KOPT-K1 (cell line): ENCODE data around the gene TNFAIP8L2.
A peak's percentile ranks its signal among the peaks of the same experiment; 100 is the strongest.

ENCODE experiments used
- H3K27ac ChIP-seq: fragments of 200-600 bp; sonication (generic); 2 replicates; pipeline ENCODE4 v1.5.1; 2016; ENCODE audit warnings: antibody characterized with exemption, mild to moderate bottlenecking, low read depth, low read length; ENCODE audit not compliant: poor library complexity, severe bottlenecking
- H3K36me3 ChIP-seq: fragments of 200-600 bp; sonication (generic); 2 replicates; pipeline ENCODE4 v1.5.1; 2017; ENCODE audit warnings: antibody characterized with exemption, mild to moderate bottlenecking, low read length, moderate library complexity; ENCODE audit not compliant: insufficient read depth
- H3K9me3 ChIP-seq: fragments of 200-600 bp; sonication (generic); 2 replicates; pipeline ENCODE4 v1.5.1; 2017; ENCODE audit warnings: antibody characterized with exemption, low read length, mild to moderate bottlenecking; ENCODE audit not compliant: insufficient read depth, poor library complexity, severe bottlenecking

The TNFAIP8L2 gene

DNA sequence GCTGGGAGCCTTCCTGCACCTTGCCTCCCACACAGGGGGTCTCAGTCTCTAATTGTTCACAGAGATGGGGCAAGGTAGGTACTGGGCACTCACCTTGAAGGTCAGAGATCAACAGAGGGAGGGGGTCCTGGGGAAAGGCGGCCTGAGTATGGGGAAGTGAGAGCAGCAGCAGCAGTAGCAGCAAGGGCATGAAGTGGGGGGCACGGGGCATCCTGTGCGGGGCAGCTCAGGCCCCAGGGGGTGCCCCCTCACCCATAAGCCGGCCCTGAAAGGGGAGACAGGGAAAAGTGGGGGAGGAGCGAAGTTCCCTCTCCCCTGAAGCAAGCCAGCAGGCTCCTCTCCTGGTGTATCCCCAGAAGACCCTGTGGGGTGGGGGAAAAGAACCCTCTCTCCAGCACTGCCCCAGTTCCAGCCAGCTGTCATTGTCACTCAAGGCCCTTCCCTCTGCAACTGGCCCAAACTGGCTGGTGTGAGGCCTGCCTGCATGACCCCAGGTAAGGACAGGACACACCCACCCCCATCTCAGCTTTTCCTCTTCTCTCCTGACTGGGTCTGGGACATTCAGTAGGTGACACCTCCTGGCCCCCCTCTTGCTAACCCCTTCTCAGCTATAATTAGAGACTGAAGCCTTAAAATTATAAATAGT is 13.9 kb upstream of the TNFAIP8L2 start:
- Histone ChIP-seq H3K27ac (no peak overlapping the region), H3K36me3 (no peaks in the 10 kb centered on the region), H3K9me3 (no peaks in the 10 kb centered on the region)

DNA sequence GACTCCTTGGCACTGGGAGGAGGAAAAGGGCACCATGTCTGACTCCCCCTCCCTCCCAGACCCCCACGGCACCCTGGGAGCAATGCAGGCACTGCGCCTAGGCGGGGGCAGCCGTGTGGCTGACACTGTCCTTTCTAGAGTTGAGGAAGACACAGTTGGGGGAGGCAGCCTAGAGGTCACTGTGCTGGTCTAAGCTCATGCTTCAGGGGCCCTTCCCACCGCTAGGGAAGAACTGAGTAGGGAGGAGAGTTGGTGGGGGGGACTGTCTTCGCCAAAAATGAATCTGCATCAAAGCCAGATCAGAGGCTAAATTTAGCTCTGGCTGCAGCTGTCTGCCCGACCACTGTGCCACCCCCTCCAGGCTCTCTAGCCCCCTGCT is 13.4 kb upstream of the TNFAIP8L2 start:
- H3K9me3 ChIP-seq, result no peaks in the 10 kb centered on the region
- H3K27ac ChIP-seq, result no peak overlapping the region

DNA sequence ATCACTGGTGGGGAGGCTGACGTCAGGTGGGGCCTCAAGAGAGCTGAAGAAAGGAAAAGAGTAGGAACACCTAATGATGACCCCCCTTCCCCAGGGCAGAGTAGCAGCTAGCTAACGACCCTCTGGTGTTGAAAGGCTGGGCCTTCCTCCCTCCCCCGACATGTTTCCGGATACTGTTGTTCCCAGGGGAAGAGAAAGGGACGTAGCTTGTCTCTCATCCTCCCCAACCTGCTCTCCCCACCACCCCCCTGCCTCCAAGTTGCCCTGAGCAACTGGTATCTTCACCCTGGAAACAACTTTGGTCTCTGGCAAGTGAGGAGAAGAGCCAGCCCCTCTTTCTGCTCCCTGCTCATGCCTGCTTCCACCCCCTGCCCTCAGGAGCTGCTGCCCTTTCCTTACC is 12.5 kb upstream of the TNFAIP8L2 start:
- no peak overlapping the region for H3K27ac ChIP-seq
- no peaks in the 10 kb centered on the region for H3K36me3 ChIP-seq
- H3K9me3 ChIP-seq, result no peaks in the 10 kb centered on the region

More for the DNA sequence above, 13.4 kb upstream of the TNFAIP8L2 start:
- H3K36me3 ChIP-seq, result no peaks in the 10 kb centered on the region

DNA sequence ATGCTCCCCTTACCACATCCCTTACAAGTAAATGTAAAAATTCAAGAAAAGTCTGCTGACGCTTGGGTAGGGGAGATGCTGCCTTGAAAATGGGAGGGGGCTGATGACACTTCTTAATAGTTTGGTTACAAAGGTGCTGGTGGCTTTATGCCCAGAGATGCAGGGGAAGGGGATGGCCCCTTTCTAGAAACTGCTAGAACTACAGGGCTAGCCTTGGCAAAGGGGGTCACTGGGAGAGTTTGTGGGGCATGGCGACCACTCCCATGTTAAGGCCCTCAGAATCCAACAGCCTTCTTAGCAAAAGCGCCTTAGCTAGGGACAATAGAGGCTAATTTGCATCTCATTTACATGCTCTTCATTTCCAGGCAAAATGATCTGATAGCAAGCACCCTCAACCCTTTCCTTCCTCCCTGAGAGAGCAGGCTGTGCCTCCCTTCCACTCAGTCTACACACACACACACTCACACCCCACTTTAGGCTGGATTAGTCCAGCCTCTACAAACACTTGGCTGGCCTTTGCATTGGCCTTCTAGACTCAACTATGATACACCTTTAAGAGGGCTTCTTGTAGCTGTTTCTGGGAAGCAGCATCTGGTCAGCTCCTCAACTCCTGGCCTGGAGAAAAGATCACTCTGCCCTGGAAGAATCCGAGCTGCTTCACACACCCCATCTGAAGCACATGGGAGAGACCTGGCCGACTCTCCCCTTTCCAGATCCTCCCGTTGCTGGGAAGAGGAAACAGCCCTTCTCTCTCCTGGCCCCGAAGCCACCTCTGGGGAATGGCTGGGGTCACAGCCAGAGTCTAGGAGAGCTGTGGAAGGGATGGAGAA is 11.8 kb upstream of the TNFAIP8L2 start:
- Histone ChIP-seq H3K27ac (no peak overlapping the region), H3K36me3 (no peaks in the 10 kb centered on the region), H3K9me3 (no peaks in the 10 kb centered on the region)

GRCh38 chr1:151145304-151146071 is 11.0 kb upstream of the TNFAIP8L2 start:
- no peaks in the 10 kb centered on the region for H3K36me3 ChIP-seq
- no peak overlapping the region for H3K27ac ChIP-seq
- H3K9me3 ChIP-seq, result no peaks in the 10 kb centered on the region

DNA sequence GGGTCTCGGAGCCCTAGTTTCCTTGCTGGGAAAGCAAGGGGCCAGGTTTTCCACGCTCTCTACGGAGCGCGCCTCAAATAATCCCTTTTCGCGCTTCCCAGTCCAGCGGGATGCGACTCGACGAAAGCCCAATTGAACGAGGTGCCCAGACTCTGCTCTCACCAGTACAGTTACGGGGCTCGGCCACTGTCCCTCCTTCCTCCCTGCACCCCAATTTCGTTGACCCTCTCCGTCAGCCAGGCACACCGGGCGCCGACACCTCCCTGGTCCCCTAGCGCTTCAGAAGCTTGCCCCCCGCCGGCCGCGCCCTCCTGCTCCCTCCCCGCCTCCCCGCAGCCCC is 10.4 kb upstream of the TNFAIP8L2 start:
- peak overlapping the region; percentile 36 for H3K27ac ChIP-seq

GRCh38 chr1:151146412-151147131 is 9.9 kb upstream of the TNFAIP8L2 start, which contains the start of gene SEMA6C:
SEMA6C (minus strand) TSS chr1:151146631; CDS start chr1:151142621, 4,010 bp downstream.
- Histone ChIP-seq H3K36me3 (no peaks in the 10 kb centered on the region), H3K9me3 (no peaks in the 10 kb centered on the region), H3K27ac (peak within 1 kb of the TSS; percentile 36)

More for the DNA sequence above, 10.4 kb upstream of the TNFAIP8L2 start:
- Histone ChIP-seq H3K9me3 (no peaks in the 10 kb centered on the region), H3K36me3 (no peaks in the 10 kb centered on the region)

DNA sequence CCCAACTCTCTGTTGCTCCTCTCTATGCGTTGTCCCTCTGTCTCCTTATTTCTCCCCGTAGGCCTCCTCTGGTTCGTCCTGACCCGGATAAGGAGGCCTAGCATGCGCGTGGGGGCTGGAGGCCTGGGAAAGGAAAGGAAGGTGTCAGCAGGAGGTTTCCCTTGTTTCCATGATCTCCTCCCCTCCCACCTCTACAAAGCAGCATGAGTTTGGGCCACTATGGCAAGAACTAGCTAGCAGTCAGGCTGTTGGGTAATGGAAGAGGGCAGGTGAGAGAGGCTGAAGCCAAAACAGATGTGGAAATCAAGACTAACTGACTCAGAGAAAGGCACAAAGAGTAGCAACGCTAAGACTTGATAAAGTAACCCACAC is 9.3 kb upstream of the TNFAIP8L2 start:
- Histone ChIP-seq H3K27ac (peak overlapping the region; percentile 36), H3K36me3 (no peaks in the 10 kb centered on the region), H3K9me3 (no peaks in the 10 kb centered on the region)

GRCh38 chr1:151147665-151148064 is 8.8 kb upstream of the TNFAIP8L2 start:
- no peak overlapping the region for H3K27ac ChIP-seq
- no peaks in the 10 kb centered on the region for H3K9me3 ChIP-seq
- no peaks in the 10 kb centered on the region for H3K36me3 ChIP-seq

GRCh38 chr1:151157067-151157531 is 650 bp downstream of the TNFAIP8L2 start:
- peaks cover 33% of the 10 kb centered on the region for H3K36me3 ChIP-seq
- H3K27ac ChIP-seq, result peak overlapping the region; percentile 66
- H3K9me3 ChIP-seq, result no peaks in the 10 kb centered on the region

- peaks cover 33% of the 10 kb centered on the region for H3K36me3 ChIP-seq
- H3K9me3 ChIP-seq, result no peaks in the 10 kb centered on the region
- peak overlapping the region; percentile 11 for H3K27ac ChIP-seq
Measured at GRCh38 chr1:151158326-151158725, 1.9 kb downstream of the TNFAIP8L2 start.

GRCh38 chr1:151158751-151159251 is 2.4 kb downstream of the TNFAIP8L2 start:
- no peaks in the 10 kb centered on the region for H3K9me3 ChIP-seq
- H3K36me3 ChIP-seq, result peaks cover 33% of the 10 kb centered on the region
- peak overlapping the region; percentile 11 for H3K27ac ChIP-seq

DNA sequence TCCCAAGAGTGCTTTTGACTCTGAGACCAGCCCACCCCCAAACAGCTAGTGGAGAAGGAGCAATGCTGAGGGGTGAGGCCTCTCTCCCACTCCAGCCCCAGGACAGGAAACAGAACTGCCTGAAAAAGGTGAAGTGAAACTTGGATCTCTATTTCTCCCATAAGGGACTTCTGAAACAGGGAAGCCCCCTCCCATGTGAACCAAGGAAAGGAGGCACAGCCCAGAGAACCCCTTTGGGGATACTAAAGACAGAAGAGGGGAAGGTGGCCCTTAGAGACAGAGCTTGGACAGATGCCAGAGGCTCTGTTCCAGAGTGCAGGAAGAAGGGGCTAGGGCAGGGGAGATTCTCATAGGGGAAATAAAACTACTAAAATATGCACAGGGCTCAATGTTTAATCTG is 2.9 kb downstream of the TNFAIP8L2 start:
- Histone ChIP-seq H3K27ac (no peak overlapping the region), H3K9me3 (no peaks in the 10 kb centered on the region), H3K36me3 (peaks cover 33% of the 10 kb centered on the region)

DNA sequence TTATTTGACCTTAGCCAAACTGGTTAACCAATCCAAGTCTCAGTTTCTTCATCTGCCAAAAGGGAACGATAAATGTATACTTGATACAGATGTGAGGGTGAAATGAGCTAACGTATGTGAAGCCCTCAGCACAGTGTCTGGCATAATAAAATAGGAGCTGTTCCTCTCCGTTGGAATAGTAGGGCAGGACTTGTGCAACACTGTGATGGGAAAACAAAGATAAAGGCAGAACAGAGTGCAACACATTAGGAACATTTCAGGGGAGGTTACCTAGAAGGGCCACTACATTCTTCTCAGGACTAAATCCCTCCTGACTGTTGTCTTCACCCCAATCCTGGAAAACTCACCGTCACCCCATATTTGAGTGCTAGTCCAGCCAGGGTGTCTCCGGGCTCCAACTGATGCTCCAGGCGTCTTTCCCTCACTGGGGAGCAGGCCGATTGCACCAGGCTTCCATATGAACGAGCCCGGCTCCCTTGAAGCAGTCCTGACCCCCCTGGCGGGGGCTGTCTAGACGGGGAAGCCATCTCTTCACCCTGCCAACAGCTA is 8.4 kb downstream of the TNFAIP8L2 start:
- H3K36me3 ChIP-seq, result peaks cover 41% of the 10 kb centered on the region

More for the DNA sequence above, 8.4 kb downstream of the TNFAIP8L2 start:
- H3K9me3 ChIP-seq, result no peaks in the 10 kb centered on the region
- H3K27ac ChIP-seq, result peak overlapping the region; percentile 76
